Thyroid gland (tissue), 4 donors: ENCODE results near the gene EPHB6.

ENCODE experiments used
- CTCF ChIP-seq, 6 experiments: fragments of 200-600 bp in 3 of 6; fragments of 450-650 bp in 3 of 6; sonication (generic) in 3 of 6; IDR thresholded peaks; one replicate each; pipeline ENCODE4 v1.5.1; 2016 to 2019; ENCODE audit warnings: antibody characterized with exemption in 6 of 6, mild to moderate bottlenecking in 2 of 6, inconsistent platforms in 1 of 6, moderate library complexity in 1 of 6
- POLR2A ChIP-seq, 2 donors: fragments of 450-650 bp; IDR thresholded peaks; one replicate each; pipeline ENCODE4 v1.6.1; 2017; ENCODE audit warnings: antibody characterized with exemption in 2 of 2, mild to moderate bottlenecking in 2 of 2, moderate library complexity in 1 of 2

GRCh38 chr7:142882338-142882678, 27.4 kb downstream of the EPHB6 start:
- no peak for TF ChIP-seq CTCF (IDR thresholded peaks at IDR 0.05)
- TF ChIP-seq POLR2A (IDR thresholded peaks at IDR 0.05): no peak
